Large intestine (tissue), 12 donors: ENCODE measurements around the gene C2CD4A. TPM values are rescaled to one million over a fixed set of nuclear protein-coding genes. Genes with fewer than 3 reads are reported as not detected.

Experiments
- DNase-seq, 2 donors: peaks; one replicate each; pipeline versions ENCODE4 v3.0.0 to v3.0.0-alpha.2; 2013
- H3K27ac ChIP-seq: one replicate; pipeline ENCODE4 v1.5.1; 2013; ENCODE audit warnings: low read length
- H3K27me3 ChIP-seq: 2 replicates; pipeline ENCODE4 v1.6.1; 2013; ENCODE audit warnings: low read length; ENCODE audit not compliant: control insufficient read depth, insufficient read depth
- H3K36me3 ChIP-seq: 2 replicates; pipeline ENCODE4 v1.6.1; 2013; ENCODE audit warnings: low read length; ENCODE audit not compliant: control insufficient read depth, insufficient read depth
- H3K4me1 ChIP-seq: one replicate; pipeline ENCODE4 v1.6.1; 2013; ENCODE audit warnings: low read length; ENCODE audit not compliant: control insufficient read depth, insufficient read depth
- H3K4me3 ChIP-seq: one replicate; pipeline ENCODE4 v1.5.1; 2013; ENCODE audit warnings: low read length
- H3K9me3 ChIP-seq: one replicate; pipeline ENCODE4 v1.6.1; 2013; ENCODE audit warnings: mild to moderate bottlenecking, low read depth, low read length, moderate library complexity; ENCODE audit not compliant: control insufficient read depth
- WGBS: methylation state at CpG from one replicate; pipeline ENCODE4 v1.1.5; 2013; ENCODE audit warnings: low lambda C conversion rate; ENCODE audit not compliant: insufficient coverage; 5-methylcytosine and 5-hydroxymethylcytosine counted together
- long read RNA-seq, 11 donors: transcript quantifications; one replicate each; lab custom pipeline, GENCODE V29; 2026
- polyA plus RNA-seq: library from polyadenylated mRNA; unstranded; fragments of 120-200 nt; gene quantifications from one replicate; pipeline ENCODE4 v1.2.1, GENCODE V29; 2013

Gene C2CD4A, protein sequence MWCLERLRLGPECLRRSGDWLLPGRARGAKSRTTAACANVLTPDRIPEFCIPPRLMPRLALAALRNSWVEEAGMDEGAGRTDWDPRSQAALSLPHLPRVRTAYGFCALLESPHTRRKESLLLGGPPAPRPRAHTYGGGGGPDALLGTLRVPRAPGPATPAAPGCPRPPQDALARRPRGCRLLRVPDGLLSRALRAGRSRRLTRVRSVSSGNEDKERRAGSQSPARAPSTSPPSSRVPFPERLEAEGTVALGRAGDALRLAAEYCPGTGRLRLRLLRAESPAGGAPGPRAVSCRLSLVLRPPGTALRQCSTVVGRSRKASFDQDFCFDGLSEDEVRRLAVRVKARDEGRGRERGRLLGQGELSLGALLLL
- 3.6 TPM for polyA plus RNA-seq
- long read RNA-seq, donor 1: 0 reads
- long read RNA-seq, donor 2: 0 reads
- long read RNA-seq, donor 3: 0 reads
- long read RNA-seq, donor 4: 0 reads
- long read RNA-seq, donor 5: 0 reads
- long read RNA-seq, donor 6: 0 reads
- long read RNA-seq, donor 7: 0 reads
- long read RNA-seq, donor 8: 0 reads
- long read RNA-seq, donor 9: 0 reads
- long read RNA-seq, donor 10: 0 reads
- long read RNA-seq, donor 11: 0 reads

DNA sequence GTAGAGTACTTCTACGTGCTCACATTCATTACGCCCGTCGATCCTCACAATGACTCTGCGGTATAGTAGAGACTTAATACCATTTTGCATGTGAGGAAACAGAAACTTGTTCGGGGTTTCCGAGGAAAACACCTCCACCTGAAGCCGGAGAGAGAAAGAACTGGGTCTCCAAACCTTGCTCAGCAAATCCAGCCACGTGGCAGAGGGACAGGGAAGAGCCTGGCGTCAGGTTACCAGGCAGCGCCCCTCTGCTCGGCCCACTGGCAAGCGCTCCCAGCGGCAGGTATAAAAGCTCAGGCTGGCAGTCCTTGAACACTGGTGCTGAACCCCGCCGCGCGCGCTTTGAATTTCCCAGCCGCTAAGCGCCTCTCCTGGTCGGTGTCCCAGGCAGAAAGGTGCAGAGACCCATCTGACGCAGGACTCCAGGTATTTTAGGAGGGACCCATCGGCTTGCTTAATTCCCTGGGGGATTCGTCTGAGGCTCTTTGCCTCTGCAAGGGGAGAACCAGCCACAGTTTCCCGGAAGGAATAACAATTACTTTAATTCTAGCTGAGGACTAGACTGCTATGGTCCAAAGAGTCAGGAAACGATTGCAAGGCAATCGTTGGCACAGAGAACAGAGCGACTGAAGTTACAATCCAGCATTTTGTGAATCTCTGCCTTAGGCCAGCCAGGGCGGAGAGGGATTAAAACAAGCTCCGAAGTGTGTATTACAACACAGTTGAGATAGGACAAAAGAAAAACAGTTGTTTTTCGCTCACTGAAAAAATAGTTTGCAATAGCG lies at the start of gene C2CD4A:
C2CD4A (plus strand) TSS at position 315 of the 785 bp plus-strand sequence. CDS start 637 bp downstream, outside the sequence.
- H3K27me3 ChIP-seq: peaks cover 24% of the 10 kb centered on the region
- peak; percentile 70 to 89 for DNase-seq
- H3K27ac ChIP-seq: no peak within 1 kb of the TSS
- H3K4me3 ChIP-seq: peak within 1 kb of the TSS; percentile 32
- H3K4me1 ChIP-seq: peaks cover 24% of the 10 kb centered on the region
- 0% methylated on average over 1 of the region's 33 CpGs for WGBS
- no peaks in the 10 kb centered on the region for H3K9me3 ChIP-seq
- no peaks in the 10 kb centered on the region for H3K36me3 ChIP-seq

DNA sequence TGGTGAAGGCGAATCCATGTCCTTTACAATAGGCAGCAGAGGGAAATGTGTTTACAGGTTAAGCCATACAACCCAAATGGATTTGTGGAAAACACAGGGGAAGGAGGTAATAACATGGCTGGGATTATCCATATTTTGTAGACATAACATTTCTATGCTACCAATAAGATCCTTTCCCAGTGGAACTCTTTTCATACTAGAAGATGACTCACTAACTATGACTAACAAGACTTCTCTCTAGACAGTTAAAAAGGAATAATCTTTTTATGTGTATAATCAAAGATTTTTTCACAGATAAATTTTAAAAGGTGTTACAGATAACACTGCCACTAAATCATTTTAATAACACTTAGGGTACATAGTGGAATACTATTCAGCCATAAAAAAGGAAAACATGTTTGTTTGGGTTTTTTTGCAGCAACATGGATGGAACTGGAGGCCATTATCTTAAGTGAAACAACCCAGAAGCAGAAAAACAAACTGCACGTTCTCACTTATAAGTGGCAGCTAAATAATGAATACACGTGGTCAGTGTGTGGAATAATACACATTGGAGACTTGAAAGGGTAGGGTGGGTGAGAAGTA lies 46.1 kb upstream of the C2CD4A start:
- no peaks in the 10 kb centered on the region for H3K27me3 ChIP-seq
- H3K9me3 ChIP-seq: no peaks in the 10 kb centered on the region
- no peak for DNase-seq
- peaks cover 11% of the 10 kb centered on the region for H3K36me3 ChIP-seq
- no peaks in the 10 kb centered on the region for H3K4me1 ChIP-seq
- no peak overlapping the region for H3K4me3 ChIP-seq
- WGBS: 94% methylated on average over 2 of the region's 3 CpGs
- H3K27ac ChIP-seq: no peak overlapping the region

DNA sequence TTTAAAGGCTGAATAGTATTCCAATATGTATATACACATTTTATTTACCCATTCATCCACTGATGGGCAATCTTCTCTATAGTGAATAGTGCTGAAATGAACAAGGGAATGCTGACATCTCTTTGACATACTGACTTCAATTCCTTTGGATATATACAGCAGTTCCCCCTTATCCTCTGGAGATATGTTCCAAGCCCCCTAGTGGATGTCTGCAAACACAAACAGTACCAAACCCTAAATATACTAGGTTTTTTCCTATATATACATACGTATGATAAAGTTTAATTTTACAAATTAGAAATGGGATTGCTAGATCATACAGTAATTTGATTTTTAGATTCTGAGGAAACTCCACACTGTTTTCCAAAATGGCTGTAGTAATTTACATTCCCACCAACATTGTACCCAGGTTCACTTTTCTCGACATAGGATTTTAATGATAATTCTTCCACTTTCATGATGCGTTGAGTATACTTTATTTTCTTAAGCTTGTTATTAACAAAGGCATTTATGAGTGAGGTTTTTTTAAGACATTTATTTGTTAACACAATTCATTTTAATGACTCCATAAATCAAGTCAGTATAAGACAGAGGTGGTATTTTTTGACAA lies 44.7 kb upstream of the C2CD4A start:
- 94% methylated on average over 2 of the region's 3 CpGs for WGBS
- H3K4me1 ChIP-seq: no peaks in the 10 kb centered on the region
- peaks cover 11% of the 10 kb centered on the region for H3K36me3 ChIP-seq
- no peak overlapping the region for H3K27ac ChIP-seq
- no peaks in the 10 kb centered on the region for H3K27me3 ChIP-seq
- DNase-seq: no peak
- H3K4me3 ChIP-seq: no peak overlapping the region
- H3K9me3 ChIP-seq: no peaks in the 10 kb centered on the region

DNA sequence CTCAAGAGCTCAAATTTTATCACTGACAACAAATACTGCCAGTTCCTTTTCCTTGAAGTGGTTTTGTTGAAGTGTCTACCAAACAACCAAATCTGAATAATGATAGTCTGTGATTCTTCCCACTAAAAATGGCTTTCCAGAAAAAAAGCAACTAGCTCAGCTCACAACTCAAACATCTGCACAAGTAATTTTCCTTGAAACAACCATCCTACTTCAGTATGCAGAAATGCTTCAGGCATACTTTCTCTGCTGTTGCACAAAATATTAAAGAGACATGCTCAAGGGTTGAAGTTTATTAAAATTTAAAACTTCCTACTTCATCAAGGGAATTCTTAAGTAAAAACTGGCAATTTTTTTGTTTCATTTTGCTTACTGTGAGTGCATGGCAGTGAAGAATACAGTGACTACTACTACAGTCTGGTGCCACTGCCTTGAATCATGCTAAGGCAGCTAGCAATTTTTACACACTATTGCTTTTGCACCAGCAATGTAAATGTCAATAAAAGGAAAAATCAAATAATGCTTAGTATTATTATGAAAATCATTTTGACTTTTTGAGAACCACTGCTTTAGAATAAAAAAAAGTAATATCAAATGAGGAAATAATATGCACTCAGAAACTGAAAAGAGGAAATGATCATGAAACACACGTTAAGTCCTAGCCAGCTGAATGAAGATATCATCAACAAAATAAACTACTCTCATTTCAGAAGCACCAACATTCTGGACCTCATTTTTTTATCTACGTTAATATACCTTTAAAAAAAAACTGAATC lies 40.1 kb upstream of the C2CD4A start:
- no peak for DNase-seq
- H3K9me3 ChIP-seq: no peaks in the 10 kb centered on the region
- no peaks in the 10 kb centered on the region for H3K27me3 ChIP-seq
- H3K27ac ChIP-seq: no peak overlapping the region
- H3K4me3 ChIP-seq: no peak overlapping the region
- WGBS: 90% methylated on average over 2 of the region's 2 CpGs
- peaks cover 11% of the 10 kb centered on the region for H3K36me3 ChIP-seq
- no peaks in the 10 kb centered on the region for H3K4me1 ChIP-seq

DNA sequence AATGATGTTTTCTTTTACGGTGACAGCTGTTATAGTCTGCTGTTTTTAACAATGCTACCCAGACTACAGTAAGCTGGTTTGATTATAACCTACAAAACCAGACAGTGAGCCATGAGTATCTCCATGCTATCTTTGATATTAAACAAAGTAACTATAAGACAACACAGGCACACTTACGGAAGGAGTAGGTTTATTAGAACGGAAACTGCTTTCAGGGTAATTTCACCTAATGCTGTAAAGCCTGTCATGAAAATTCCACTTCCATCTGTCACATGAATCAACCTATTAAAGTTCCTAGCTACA lies 39.6 kb upstream of the C2CD4A start:
- no peak overlapping the region for H3K27ac ChIP-seq
- DNase-seq: no peak
- no peaks in the 10 kb centered on the region for H3K9me3 ChIP-seq
- no peaks in the 10 kb centered on the region for H3K27me3 ChIP-seq
- no peaks in the 10 kb centered on the region for H3K4me1 ChIP-seq
- WGBS: 100% methylated on average over 1 of the region's 3 CpGs
- no peak overlapping the region for H3K4me3 ChIP-seq
- H3K36me3 ChIP-seq: peaks cover 11% of the 10 kb centered on the region

DNA sequence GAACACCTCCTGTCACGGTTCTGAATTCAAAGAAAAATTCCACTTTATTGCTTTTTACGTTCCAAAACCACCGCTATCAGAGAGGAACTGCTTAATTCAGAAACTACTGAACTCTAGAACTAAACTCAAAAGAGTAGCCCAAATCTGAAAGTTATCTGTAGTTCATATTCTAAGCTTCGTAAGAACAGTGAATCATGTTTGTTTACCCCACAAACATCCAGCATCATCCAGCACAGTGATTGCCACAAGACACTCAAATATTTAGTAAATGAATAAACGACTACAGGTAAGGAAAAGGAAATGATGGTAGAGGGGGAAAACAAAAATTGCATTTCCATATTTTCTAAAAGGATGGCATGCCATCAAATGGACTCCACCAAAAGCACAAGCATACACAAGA lies 38.9 kb upstream of the C2CD4A start:
- peaks cover 11% of the 10 kb centered on the region for H3K36me3 ChIP-seq
- H3K9me3 ChIP-seq: no peaks in the 10 kb centered on the region
- no peaks in the 10 kb centered on the region for H3K27me3 ChIP-seq
- H3K4me1 ChIP-seq: no peaks in the 10 kb centered on the region
- no peak for DNase-seq
- no peak overlapping the region for H3K4me3 ChIP-seq
- H3K27ac ChIP-seq: no peak overlapping the region
- no CpG with 5 or more reads among the region's 5 CpGs for WGBS

DNA sequence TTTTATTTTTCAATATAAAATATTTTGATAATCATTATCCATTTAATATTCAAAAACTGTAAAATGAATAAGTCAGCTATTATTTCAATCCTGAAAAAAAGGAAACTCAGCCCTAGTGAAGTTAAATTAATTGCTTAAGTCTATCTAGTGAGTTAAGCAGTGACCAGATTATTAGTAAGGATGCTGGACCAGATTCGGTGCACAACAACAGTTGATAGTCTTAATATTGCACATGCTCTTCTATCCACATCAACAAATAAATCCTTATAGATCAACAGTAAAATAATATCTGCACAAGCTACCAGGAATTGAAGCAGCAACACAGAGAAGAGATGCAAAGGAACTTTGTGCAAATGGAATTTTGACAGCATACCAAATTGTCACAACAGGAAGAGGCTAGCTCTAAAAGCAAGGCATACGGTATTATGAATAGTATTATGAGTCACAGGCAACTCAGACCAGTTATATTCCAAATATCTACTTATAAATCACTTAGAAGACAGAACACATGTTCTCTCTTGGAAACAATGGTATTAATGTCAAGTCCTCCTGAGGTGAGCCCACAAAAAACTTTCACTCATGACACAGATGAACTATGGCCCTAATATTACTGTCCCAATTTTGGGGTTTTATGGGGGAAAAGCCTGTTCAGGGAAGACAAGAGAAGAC lies 31.4 kb upstream of the C2CD4A start:
- Histone ChIP-seq H3K4me1 (no peaks in the 10 kb centered on the region), H3K4me3 (no peak overlapping the region), H3K9me3 (no peaks in the 10 kb centered on the region), H3K27ac (no peak overlapping the region), H3K36me3 (peaks cover 5% of the 10 kb centered on the region), H3K27me3 (no peaks in the 10 kb centered on the region)
- no CpG with 5 or more reads among the region's 2 CpGs for WGBS
- no peak for DNase-seq

DNA sequence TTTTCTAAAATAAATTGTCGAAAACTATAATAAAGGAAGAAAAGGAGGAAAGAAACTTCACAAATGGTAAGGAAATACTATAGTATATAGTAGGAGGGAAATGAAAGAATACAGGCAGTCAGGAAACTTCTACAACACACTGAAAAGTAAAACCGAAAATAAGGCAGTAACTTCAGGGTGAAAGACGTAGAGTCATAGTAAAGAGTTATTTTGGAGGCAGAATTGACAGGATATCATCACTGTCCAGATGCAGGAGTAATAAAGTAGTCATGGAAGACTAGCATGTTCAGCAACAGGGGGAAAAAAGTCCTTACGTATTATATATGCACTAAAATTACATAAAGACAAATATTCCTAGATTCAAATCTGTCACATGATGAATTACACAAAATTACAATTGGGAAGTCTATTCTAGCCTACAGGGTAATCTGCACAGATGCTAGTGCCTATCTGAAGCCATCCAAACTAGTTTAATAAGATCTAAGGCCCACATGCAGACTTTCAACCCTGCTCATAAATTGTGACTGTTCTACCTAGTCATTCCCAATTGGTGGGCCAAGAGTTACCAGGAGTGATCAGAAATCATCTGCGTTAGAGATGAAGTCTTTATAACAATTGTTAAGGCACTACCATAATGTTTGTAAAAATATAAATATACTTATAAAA lies 20.6 kb upstream of the C2CD4A start:
- H3K4me1 ChIP-seq: no peaks in the 10 kb centered on the region
- no peak overlapping the region for H3K27ac ChIP-seq
- no peaks in the 10 kb centered on the region for H3K27me3 ChIP-seq
- H3K36me3 ChIP-seq: peaks cover 2% of the 10 kb centered on the region
- no peaks in the 10 kb centered on the region for H3K9me3 ChIP-seq
- 100% methylated on average over 1 of the region's 5 CpGs for WGBS
- H3K4me3 ChIP-seq: no peak overlapping the region
- no peak for DNase-seq

DNA sequence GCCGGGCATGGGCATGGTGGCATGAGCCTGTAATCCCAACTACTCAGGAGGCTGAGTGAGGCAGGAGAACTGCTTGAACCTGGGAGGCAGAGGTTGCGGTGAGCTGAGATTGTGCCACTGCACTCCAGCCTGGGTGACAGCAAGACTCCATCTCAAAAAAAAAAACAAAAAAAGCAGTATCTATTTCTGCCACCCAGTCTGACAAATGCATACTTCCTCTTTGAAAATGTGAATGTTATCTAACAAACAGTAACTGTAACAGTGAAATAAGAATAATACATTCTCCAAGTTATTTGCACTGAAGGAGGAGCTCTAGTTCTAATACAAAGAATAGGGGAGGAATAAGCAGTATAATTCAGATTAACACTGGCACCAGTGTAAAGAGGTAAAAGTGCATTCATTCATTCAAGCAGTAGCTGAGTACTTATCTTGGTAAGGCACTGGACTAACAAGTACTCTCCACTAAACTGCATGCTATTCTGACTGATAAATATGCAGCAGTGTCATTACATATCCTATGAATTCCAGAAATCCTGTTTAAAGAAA lies 19.4 kb upstream of the C2CD4A start:
- Histone ChIP-seq H3K27ac (no peak overlapping the region), H3K4me3 (no peak overlapping the region), H3K27me3 (no peaks in the 10 kb centered on the region), H3K9me3 (no peaks in the 10 kb centered on the region), H3K36me3 (peaks cover 2% of the 10 kb centered on the region), H3K4me1 (no peaks in the 10 kb centered on the region)
- no peak for DNase-seq
- no CpG with 5 or more reads among the region's 2 CpGs for WGBS
